H1 (cell line): Measurements from ENCODE around the gene CPTP. TPM values are rescaled to one million over a fixed set of nuclear protein-coding genes. Genes with fewer than 3 reads are reported as not detected.

Experiments
- CBX5 ChIP-seq: fragments of 300-800, 300-1000 bp; sonication (generic); IDR thresholded peaks from 2 replicates; pipeline ENCODE4 v1.7.1; 2016; ENCODE audit warnings: antibody characterized with exemption, low read length, low read depth
- POU5F1 ChIP-seq: IDR thresholded peaks from 2 replicates; pipeline ENCODE4 v1.6.1; 2011; ENCODE audit warnings: low read depth, mild to moderate bottlenecking, low read length, moderate library complexity
- SIX5 ChIP-seq: IDR thresholded peaks from 2 replicates; pipeline ENCODE4 v1.6.1; 2011; ENCODE audit warnings: mild to moderate bottlenecking, low read depth, low read length
- polyA plus RNA-seq, 7 experiments: library from polyadenylated mRNA; depleted of rRNA in 3 of 7; stranded (reverse) in 5 of 7; unstranded in 2 of 7; fragments of >200 nt in 5 of 7; fragments of 200-250 nt in 2 of 7; gene quantifications; 1 replicate in 5 of 7; 2 replicates in 1 of 7; 4 replicates in 1 of 7; pipeline versions ENCODE4 v1.2.1 to v1.2.3, GENCODE V29; 2011 to 2013; ENCODE audit warnings: missing spikeins in 2 of 7, mixed read lengths in 2 of 7
- total RNA-seq: library from RNA; stranded (reverse); fragmentation: NEBNext Ultra II Directional; extraction: Animal tissue kit (Norgen Biotek cat#: 25700); gene quantifications from 2 replicates; pipeline ENCODE4 v1.2.1, GENCODE V29; 2021
- TF ChIP-seq, protein P1 (sequence below): IDR thresholded peaks from 2 replicates; pipeline ENCODE4 v1.6.1; 2012; ENCODE audit warnings: inconsistent platforms

Gene CPTP
- total and polyA plus RNA-seq, 2 of the 8 experiments (the other 6 are each of a cell fraction or from before 2014, with no cell fraction given) = 8.1 to 10.6 TPM

DNA sequence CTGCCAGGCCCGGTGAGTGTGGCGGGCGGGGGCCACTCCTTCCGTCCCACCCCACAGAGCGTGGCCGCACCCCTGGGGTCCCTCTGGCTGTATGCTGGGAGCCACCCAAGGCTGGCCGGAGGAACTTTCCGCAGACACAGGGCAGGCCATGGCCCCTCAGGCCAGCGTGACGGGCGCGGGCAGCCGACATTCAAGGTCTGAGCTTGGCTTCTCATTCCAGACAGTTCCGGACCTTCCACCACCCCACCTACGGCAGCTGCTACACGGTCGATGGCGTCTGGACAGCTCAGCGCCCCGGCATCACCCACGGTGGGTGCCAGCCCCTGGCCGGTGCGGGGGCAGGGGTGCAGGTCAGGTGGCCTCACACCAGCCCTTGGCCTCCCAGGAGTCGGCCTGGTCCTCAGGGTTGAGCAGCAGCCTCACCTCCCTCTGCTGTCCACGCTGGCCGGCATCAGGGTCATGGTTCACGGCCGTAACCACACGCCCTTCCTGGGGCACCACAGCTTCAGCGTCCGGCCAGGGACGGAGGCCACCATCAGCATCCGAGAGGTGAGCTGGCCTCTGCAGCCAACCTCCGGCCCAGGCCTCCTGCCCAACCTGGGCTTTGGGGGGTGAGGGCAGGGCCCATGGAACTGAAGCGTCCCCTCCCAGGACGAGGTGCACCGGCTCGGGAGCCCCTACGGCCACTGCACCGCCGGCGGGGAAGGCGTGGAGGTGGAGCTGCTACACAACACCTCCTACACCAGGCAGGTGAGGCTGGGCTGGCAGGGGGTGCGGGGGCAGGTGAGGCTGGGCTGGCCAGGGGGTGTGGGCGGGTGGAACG lies 37.1 kb upstream of the CPTP start (continued):
- no peak for TF ChIP-seq SIX5
- TF ChIP-seq, protein P1, sequence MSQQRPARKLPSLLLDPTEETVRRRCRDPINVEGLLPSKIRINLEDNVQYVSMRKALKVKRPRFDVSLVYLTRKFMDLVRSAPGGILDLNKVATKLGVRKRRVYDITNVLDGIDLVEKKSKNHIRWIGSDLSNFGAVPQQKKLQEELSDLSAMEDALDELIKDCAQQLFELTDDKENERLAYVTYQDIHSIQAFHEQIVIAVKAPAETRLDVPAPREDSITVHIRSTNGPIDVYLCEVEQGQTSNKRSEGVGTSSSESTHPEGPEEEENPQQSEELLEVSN = no peak
- no peak for TF ChIP-seq POU5F1
- TF ChIP-seq CBX5 = no peak
